CD4-positive, alpha-beta T cell (primary cell): ENCODE results near the gene TBC1D7. TPM values are rescaled to one million over a fixed set of nuclear protein-coding genes. Genes with fewer than 3 reads are reported as not detected.

Experiments
- ATAC-seq: fragments of 200-7000 bp; cut with Tn5 transposase; one replicate; pipeline ENCODE4 v1.10.0; 2022; ENCODE audit warnings: mild to moderate bottlenecking; ENCODE audit not compliant: poor library complexity
- CTCF ChIA-PET: fragments of 350-600 bp; sonication (Branson Sonifier 250); formaldehyde crosslinking; loops from one replicate; lab custom pipeline; 2021; ENCODE audit warnings: antibody characterized with exemption, inconsistent platforms; lab: Charles Lee
- POLR2A ChIA-PET: fragments of 350-600 bp; sonication (Branson Sonifier 250); formaldehyde crosslinking; loops from one replicate; lab custom pipeline; 2021; ENCODE audit warnings: antibody characterized with exemption, inconsistent platforms; lab: Charles Lee
- DNase-seq, 14 experiments: peaks; one replicate each; pipeline ENCODE4 v3.0.0-alpha.2; 2013 to 2020; ENCODE audit warnings: mixed read lengths in 2 of 14
- H3K27ac ChIP-seq, 2 donors: one replicate each; pipeline versions ENCODE4 v1.5.1 to v1.7.0; 2013; ENCODE audit warnings: low read length in 2 of 2, low read depth in 1 of 2, mild to moderate bottlenecking in 1 of 2
- H3K27me3 ChIP-seq, 2 experiments: 1 replicate in 1 of 2; 2 replicates in 1 of 2; pipeline versions ENCODE4 v1.6.1 to v1.7.0; 2013; ENCODE audit warnings: low read length in 2 of 2, control low read depth in 1 of 2, mild to moderate bottlenecking in 1 of 2, moderate library complexity in 1 of 2; ENCODE audit not compliant: insufficient read depth in 2 of 2, control insufficient read depth in 1 of 2
- H3K36me3 ChIP-seq: one replicate; pipeline ENCODE4 v1.6.1; 2013; ENCODE audit warnings: low read length, control low read depth; ENCODE audit not compliant: insufficient read depth
- H3K4me1 ChIP-seq: one replicate; pipeline ENCODE4 v1.6.1; 2013; ENCODE audit warnings: low read length, control low read depth; ENCODE audit not compliant: insufficient read depth
- H3K4me3 ChIP-seq: one replicate; pipeline ENCODE4 v1.5.1; 2013; ENCODE audit warnings: mild to moderate bottlenecking, low read length, moderate library complexity
- H3K9me3 ChIP-seq, 2 experiments: 1 replicate in 1 of 2; 2 replicates in 1 of 2; pipeline versions ENCODE4 v1.6.1 to v1.7.0; 2013; ENCODE audit warnings: low read length in 2 of 2, mild to moderate bottlenecking in 2 of 2, control low read depth in 1 of 2, moderate library complexity in 1 of 2; ENCODE audit not compliant: control insufficient read depth in 1 of 2, insufficient read depth in 1 of 2
- H3K27ac Mint-ChIP-seq: one replicate; pipeline ENCODE4 v1.8.0; 2020; ENCODE audit warnings: mixed read lengths
- H3K27me3 Mint-ChIP-seq: one replicate; pipeline ENCODE4 v1.8.0; 2021; ENCODE audit warnings: mixed read lengths
- H3K36me3 Mint-ChIP-seq: one replicate; pipeline ENCODE4 v1.8.0; 2021; ENCODE audit warnings: low read depth, mixed read lengths
- H3K4me1 Mint-ChIP-seq: one replicate; pipeline ENCODE4 v1.8.0; 2021; ENCODE audit warnings: low read depth, mixed read lengths
- H3K4me3 Mint-ChIP-seq: one replicate; pipeline ENCODE4 v1.8.0; 2020; ENCODE audit warnings: mild to moderate bottlenecking, mixed read lengths
- H3K9me3 Mint-ChIP-seq: one replicate; pipeline ENCODE4 v1.8.0; 2020; ENCODE audit warnings: mixed read lengths
- CTCF ChIP-seq: fragments of 200-600 bp; IDR thresholded peaks from one replicate; pipeline ENCODE4 v1.8.0; 2022; ENCODE audit warnings: antibody characterized with exemption, mild to moderate bottlenecking
- intact Hi-C, 2 experiments: fragments of 100-400 bp; cut with DNase I in 1 of 2; cut with micrococcal nuclease in 1 of 2; formaldehyde crosslinking; loops; one replicate each; pipeline versions ENCODE4 v1.15.1 to v1.9.0; 2023 to 2025; cut with DNase I, micrococcal nuclease
- total RNA-seq, 174 experiments: library from RNA in 2 of 174; stranded (reverse) in 2 of 174; gene quantifications; one replicate each; pipeline ENCODE4 v1.2.3 and lab custom pipeline; 2021 to 2026

Gene TBC1D7
- total RNA-seq, 2 experiments from 2014 or later: 10.2 to 12.3 TPM

- CTCF ChIA-PET: interaction anchor here (2.1 kb wide), 1 partner anchor 243 kb away, joined by 6 read pairs; no protein-coding TSS in a partner anchor
- H3K4me1 Mint-ChIP-seq: peaks cover 32% of the 10 kb centered on the region
- Histone ChIP-seq H3K27me3 (no peaks in the 10 kb centered on the region), H3K4me1 (peaks cover 16% of the 10 kb centered on the region), H3K27ac (no peak overlapping the region), H3K4me3 (no peak overlapping the region), H3K9me3 (no peaks in the 10 kb centered on the region), H3K36me3 (no peaks in the 10 kb centered on the region)
- H3K36me3 Mint-ChIP-seq: peaks cover 14% of the 10 kb centered on the region
- no peak for DNase-seq
- no peak for ATAC-seq
- intact Hi-C loops: loop anchor here (2.0 to 10.0 kb wide), 6 partner anchors 122 to 1680 kb away; partner anchors contain the start of gene SIRT5 (in 1 of the 2)
- H3K9me3 Mint-ChIP-seq: no peaks in the 10 kb centered on the region
- H3K4me3 Mint-ChIP-seq: no peak overlapping the region
- H3K27ac Mint-ChIP-seq: no peak overlapping the region
- TF ChIP-seq CTCF: no peak
- no peaks in the 10 kb centered on the region for H3K27me3 Mint-ChIP-seq
- POLR2A ChIA-PET: no interaction called here
Observed at GRCh38 chr6:13332349-13332706, 4.0 kb upstream of the TBC1D7 start.

- Histone ChIP-seq H3K36me3 (no peaks in the 10 kb centered on the region), H3K4me3 (no peak overlapping the region), H3K27me3 (no peaks in the 10 kb centered on the region), H3K9me3 (no peaks in the 10 kb centered on the region), H3K4me1 (peaks cover 16% of the 10 kb centered on the region), H3K27ac (no peak overlapping the region)
- POLR2A ChIA-PET: no interaction called here
- peak overlapping the region; percentile 74 for H3K4me3 Mint-ChIP-seq
- CTCF ChIA-PET: interaction anchor here (2.1 kb wide), 1 partner anchor 243 kb away, joined by 6 read pairs; no protein-coding TSS in a partner anchor
- peak overlapping the region; percentile 66 for H3K27ac Mint-ChIP-seq
- H3K36me3 Mint-ChIP-seq: peaks cover 16% of the 10 kb centered on the region
- TF ChIP-seq CTCF: peak; percentile 81
- H3K27me3 Mint-ChIP-seq: no peaks in the 10 kb centered on the region
- ATAC-seq (no peak), DNase-seq (peak in 3 of 14 experiments; percentile 46 to 49 (median 47))
- H3K9me3 Mint-ChIP-seq: no peaks in the 10 kb centered on the region
- intact Hi-C loops: loop anchor here (2.0 to 10.0 kb wide), 6 partner anchors 123 to 1679 kb away; partner anchors contain the start of gene SIRT5 (in 1 of the 2)
- peaks cover 35% of the 10 kb centered on the region for H3K4me1 Mint-ChIP-seq
Observed at GRCh38 chr6:13331516-13332348, 3.4 kb upstream of the TBC1D7 start.

GRCh38 chr6:13328875-13329183 lies 492 bp upstream of the TBC1D7 start:
- peak overlapping the region; percentile 88 to 95 for H3K27ac ChIP-seq
- no peaks in the 10 kb centered on the region for H3K27me3 Mint-ChIP-seq
- no peaks in the 10 kb centered on the region for H3K9me3 Mint-ChIP-seq
- DNase-seq: no peak
- intact Hi-C loops: loop anchor here (1.0 to 10.0 kb wide), 7 partner anchors 246 to 1784 kb away; partner anchors contain the start of genes RANBP9 (in 2 of the 2), HIVEP1 (in 1 of the 2), MCUR1 (in 1 of the 2) and NOL7 (in 1 of the 2)
- no peaks in the 10 kb centered on the region for H3K27me3 ChIP-seq
- TF ChIP-seq CTCF: no peak
- no peak for ATAC-seq
- H3K27ac Mint-ChIP-seq: peak overlapping the region; percentile 99
- H3K36me3 Mint-ChIP-seq: peaks cover 39% of the 10 kb centered on the region
- peak overlapping the region; percentile 97 for H3K4me3 Mint-ChIP-seq
- H3K4me1 Mint-ChIP-seq: peaks cover 38% of the 10 kb centered on the region
- CTCF ChIA-PET: interaction anchor here (0.8 to 1.9 kb wide), 3 partner anchors 9 to 287 kb away, joined by 4 to 9 read pairs (median 9); partner anchors contain the start of genes NOL7 and SIRT5
- no peaks in the 10 kb centered on the region for H3K9me3 ChIP-seq
- H3K4me3 ChIP-seq: peak overlapping the region; percentile 91
- peaks cover 13% of the 10 kb centered on the region for H3K4me1 ChIP-seq
- POLR2A ChIA-PET: interaction anchor here (0.9 to 2.9 kb wide), 13 partner anchors 9 to 485 kb away, joined by 3 to 27 read pairs (median 5); partner anchors contain the start of genes GFOD1, MCUR1, NOL7 and SIRT5
- peaks cover 12% of the 10 kb centered on the region for H3K36me3 ChIP-seq
